Mesendoderm (in vitro differentiated cells): ENCODE results near the gene KIF20B. TPM values are rescaled to one million over a fixed set of nuclear protein-coding genes. Genes with fewer than 3 reads are reported as not detected.

Experiments used
- DNase-seq: peaks from one replicate; pipeline ENCODE4 v3.0.0; 2013
- H2AK5ac ChIP-seq: 2 replicates; pipeline ENCODE4 v1.6.1; 2013; ENCODE audit warnings: low read length, inconsistent platforms
- H2BK120ac ChIP-seq: 2 replicates; pipeline ENCODE4 v1.6.1; 2013; ENCODE audit warnings: low read depth, mild to moderate bottlenecking, low read length, moderate library complexity, mixed read lengths
- H2BK15ac ChIP-seq: replicated peaks from 2 replicates; pipeline ENCODE4 v1.6.1; 2013; ENCODE audit warnings: low read depth, mild to moderate bottlenecking, moderate library complexity
- H2BK5ac ChIP-seq: 2 replicates; pipeline ENCODE4 v1.6.1; 2013; ENCODE audit warnings: low read length, inconsistent platforms
- H3K18ac ChIP-seq: 2 replicates; pipeline ENCODE4 v1.6.1; 2013; ENCODE audit warnings: mild to moderate bottlenecking, low read length, mixed read lengths
- H3K23ac ChIP-seq: one replicate; pipeline ENCODE4 v1.6.1; 2013; ENCODE audit warnings: low read length
- H3K27ac ChIP-seq: 2 replicates; pipeline ENCODE4 v1.5.1; 2013; ENCODE audit warnings: low read depth, mild to moderate bottlenecking, inconsistent platforms, low read length, moderate library complexity
- H3K27me3 ChIP-seq: 2 replicates; pipeline ENCODE4 v1.6.1; 2013; ENCODE audit warnings: low read length, control low read depth, mild to moderate bottlenecking, inconsistent platforms; ENCODE audit not compliant: insufficient read depth, poor library complexity
- H3K36me3 ChIP-seq: 2 replicates; pipeline ENCODE4 v1.6.1; 2013; ENCODE audit warnings: low read length, inconsistent platforms; ENCODE audit not compliant: control insufficient read depth, insufficient read depth
- H3K4ac ChIP-seq: one replicate; pipeline ENCODE4 v1.6.1; 2013; ENCODE audit warnings: low read depth, mild to moderate bottlenecking, low read length, moderate library complexity
- H3K4me1 ChIP-seq: 2 replicates; pipeline ENCODE4 v1.6.1; 2013; ENCODE audit warnings: low read depth, low read length, inconsistent platforms; ENCODE audit not compliant: control insufficient read depth
- H3K4me2 ChIP-seq: 2 replicates; pipeline ENCODE4 v1.6.1; 2013; ENCODE audit warnings: low read length
- H3K4me3 ChIP-seq: 2 replicates; pipeline ENCODE4 v1.5.1; 2013; ENCODE audit warnings: mild to moderate bottlenecking, low read length
- H3K56ac ChIP-seq: one replicate; pipeline ENCODE4 v1.6.1; 2013; ENCODE audit warnings: low read length
- H3K79me1 ChIP-seq: 2 replicates; pipeline ENCODE4 v1.6.1; 2013; ENCODE audit warnings: low read length, inconsistent platforms
- H3K79me2 ChIP-seq: 2 replicates; pipeline ENCODE4 v1.6.1; 2013; ENCODE audit warnings: mild to moderate bottlenecking, low read length; ENCODE audit not compliant: control insufficient read depth, insufficient read depth
- H3K9ac ChIP-seq: 2 replicates; pipeline ENCODE4 v1.6.1; 2013; ENCODE audit warnings: low read length, inconsistent platforms
- H4K5ac ChIP-seq: one replicate; pipeline ENCODE4 v1.6.1; 2013; ENCODE audit warnings: low read length
- H4K8ac ChIP-seq: one replicate; pipeline ENCODE4 v1.6.1; 2013; ENCODE audit warnings: low read depth, mild to moderate bottlenecking, control low read depth, low read length, moderate library complexity
- WGBS: extraction: QIAGEN DNeasy Blood & Tissue Kit; methylation state at CpG from one replicate; pipeline ENCODE4 v1.1.7; 2013; ENCODE audit warnings: low lambda C conversion rate, missing lambda C conversion rate; ENCODE audit not compliant: insufficient coverage; ENCODE audit errors: extremely low coverage; 5-methylcytosine and 5-hydroxymethylcytosine counted together
- polyA plus RNA-seq, 2 experiments: library from polyadenylated mRNA; stranded (reverse); fragments of 200-250 nt; gene quantifications; one replicate each; pipeline ENCODE4 v1.2.3, GENCODE V29; 2013

Gene KIF20B, protein sequence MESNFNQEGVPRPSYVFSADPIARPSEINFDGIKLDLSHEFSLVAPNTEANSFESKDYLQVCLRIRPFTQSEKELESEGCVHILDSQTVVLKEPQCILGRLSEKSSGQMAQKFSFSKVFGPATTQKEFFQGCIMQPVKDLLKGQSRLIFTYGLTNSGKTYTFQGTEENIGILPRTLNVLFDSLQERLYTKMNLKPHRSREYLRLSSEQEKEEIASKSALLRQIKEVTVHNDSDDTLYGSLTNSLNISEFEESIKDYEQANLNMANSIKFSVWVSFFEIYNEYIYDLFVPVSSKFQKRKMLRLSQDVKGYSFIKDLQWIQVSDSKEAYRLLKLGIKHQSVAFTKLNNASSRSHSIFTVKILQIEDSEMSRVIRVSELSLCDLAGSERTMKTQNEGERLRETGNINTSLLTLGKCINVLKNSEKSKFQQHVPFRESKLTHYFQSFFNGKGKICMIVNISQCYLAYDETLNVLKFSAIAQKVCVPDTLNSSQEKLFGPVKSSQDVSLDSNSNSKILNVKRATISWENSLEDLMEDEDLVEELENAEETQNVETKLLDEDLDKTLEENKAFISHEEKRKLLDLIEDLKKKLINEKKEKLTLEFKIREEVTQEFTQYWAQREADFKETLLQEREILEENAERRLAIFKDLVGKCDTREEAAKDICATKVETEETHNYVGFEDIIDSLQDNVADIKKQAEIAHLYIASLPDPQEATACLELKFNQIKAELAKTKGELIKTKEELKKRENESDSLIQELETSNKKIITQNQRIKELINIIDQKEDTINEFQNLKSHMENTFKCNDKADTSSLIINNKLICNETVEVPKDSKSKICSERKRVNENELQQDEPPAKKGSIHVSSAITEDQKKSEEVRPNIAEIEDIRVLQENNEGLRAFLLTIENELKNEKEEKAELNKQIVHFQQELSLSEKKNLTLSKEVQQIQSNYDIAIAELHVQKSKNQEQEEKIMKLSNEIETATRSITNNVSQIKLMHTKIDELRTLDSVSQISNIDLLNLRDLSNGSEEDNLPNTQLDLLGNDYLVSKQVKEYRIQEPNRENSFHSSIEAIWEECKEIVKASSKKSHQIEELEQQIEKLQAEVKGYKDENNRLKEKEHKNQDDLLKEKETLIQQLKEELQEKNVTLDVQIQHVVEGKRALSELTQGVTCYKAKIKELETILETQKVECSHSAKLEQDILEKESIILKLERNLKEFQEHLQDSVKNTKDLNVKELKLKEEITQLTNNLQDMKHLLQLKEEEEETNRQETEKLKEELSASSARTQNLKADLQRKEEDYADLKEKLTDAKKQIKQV (N-terminal part only)
- 41.6 TPM for polyA plus RNA-seq (2013, experiment 1 of 2)
- 39.8 TPM for polyA plus RNA-seq (2013, experiment 2 of 2)

DNA sequence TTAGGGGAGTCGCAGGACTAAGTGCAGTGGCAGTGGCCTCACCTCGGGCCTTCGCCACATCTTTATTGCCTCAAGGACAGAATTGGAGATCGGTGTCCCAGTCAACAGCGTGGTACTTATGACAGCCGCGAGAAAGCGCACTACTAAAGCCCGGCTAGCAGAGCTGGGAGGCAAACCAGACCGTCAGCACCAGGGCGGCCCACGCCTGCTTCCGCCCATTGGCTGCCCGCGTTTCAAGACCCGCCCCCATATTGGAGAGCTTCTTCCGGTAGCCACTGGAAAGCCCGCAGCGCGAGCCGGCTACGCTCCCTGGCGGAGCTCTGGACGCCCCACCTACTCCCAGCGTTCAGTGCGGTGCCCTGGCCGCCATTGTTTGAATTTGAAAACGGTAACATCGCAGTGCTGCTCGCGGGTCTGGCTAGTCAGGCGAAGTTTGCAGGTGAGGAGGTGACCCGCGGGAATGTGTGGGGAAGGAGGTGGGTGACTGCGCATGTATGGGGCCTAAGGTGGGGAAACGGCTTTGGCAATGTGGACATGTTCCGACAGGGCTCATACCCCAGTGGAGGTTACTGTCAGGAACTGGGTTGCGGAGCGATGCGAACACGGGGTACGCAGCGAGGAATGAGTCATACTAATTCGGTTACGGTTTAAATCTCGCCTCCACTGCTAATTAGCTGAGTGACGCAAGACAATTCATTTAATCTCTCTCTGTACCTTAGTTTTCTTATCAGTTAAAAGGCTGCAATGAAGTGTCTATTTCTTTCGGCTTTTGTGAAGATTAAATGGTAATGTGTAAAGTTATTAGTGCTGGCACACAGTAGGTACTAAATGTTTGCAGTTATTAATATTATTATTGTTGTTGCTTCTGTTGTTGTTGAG lies at the start of gene KIF20B:
Gene KIF20B, plus strand, starts transcription at position 349 of the 879 bp plus-strand sequence. CDS start 3,705 bp downstream, outside the sequence.
- H3K27ac ChIP-seq: peak within 1 kb of the TSS; percentile 52
- peak within 1 kb of the TSS; percentile 2 for H3K4ac ChIP-seq
- H4K8ac ChIP-seq: no peak within 1 kb of the TSS
- H2BK120ac ChIP-seq: no peak within 1 kb of the TSS
- no peaks in the 10 kb centered on the region for H3K36me3 ChIP-seq
- H3K18ac ChIP-seq: no peak within 1 kb of the TSS
- H4K5ac ChIP-seq: no peak within 1 kb of the TSS
- no peaks in the 10 kb centered on the region for H3K79me1 ChIP-seq
- H3K79me2 ChIP-seq: peaks cover 36% of the 10 kb centered on the region
- H3K23ac ChIP-seq: peak within 1 kb of the TSS; percentile 90
- peak within 1 kb of the TSS; percentile 83 for H3K4me3 ChIP-seq
- no peaks in the 10 kb centered on the region for H3K4me1 ChIP-seq
- H3K4me2 ChIP-seq: peak within 1 kb of the TSS; percentile 38
- H3K27me3 ChIP-seq: no peaks in the 10 kb centered on the region
- DNase-seq: peak; percentile 99
- H3K56ac ChIP-seq: peak within 1 kb of the TSS; percentile 97
- no peak within 1 kb of the TSS for H2BK15ac ChIP-seq
- H2BK5ac ChIP-seq: peak within 1 kb of the TSS; percentile 71
- peak within 1 kb of the TSS; percentile 91 for H3K9ac ChIP-seq
- no CpG with 5 or more reads among the region's 48 CpGs for WGBS
- H2AK5ac ChIP-seq: no peak within 1 kb of the TSS

DNA sequence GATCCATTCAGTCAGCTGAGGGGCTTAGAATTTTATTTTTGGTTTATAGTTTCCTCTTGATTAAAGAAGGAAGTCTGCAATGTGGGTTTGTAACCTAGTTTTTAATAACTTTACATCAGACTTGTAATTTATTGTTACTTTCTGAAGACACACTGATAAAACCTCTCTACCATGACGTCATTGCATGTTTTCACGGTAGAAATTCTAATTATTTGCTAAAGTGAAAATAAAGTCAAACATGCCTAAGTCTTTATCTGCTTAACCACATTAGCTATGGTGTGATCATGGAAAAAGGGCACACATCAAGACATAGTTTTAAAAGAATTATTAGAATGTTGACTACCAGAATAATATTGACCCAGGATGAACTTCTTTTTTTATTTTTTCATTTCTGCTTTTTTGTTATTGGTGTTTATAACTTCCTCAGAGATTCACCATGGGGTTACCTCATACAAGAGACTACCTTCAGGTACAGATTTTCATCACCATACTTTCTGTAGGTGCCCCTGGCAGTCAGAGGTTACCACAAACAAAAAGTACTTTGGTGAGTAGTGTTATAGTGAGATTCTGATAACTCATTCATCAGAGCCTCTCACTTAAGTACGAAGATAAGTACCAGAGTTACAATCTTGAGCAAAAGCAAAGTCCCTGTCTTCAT lies 49.3 kb upstream of the KIF20B start:
- Histone ChIP-seq H3K27me3 (no peaks in the 10 kb centered on the region), H3K79me1 (no peaks in the 10 kb centered on the region), H3K4me3 (no peak overlapping the region), H3K9ac (no peak overlapping the region), H4K8ac (no peak overlapping the region), H3K27ac (no peak overlapping the region), H3K23ac (no peak overlapping the region), H3K56ac (no peak overlapping the region), H3K36me3 (no peaks in the 10 kb centered on the region), H2BK120ac (no peak overlapping the region), H3K18ac (no peak overlapping the region), H3K79me2 (no peaks in the 10 kb centered on the region), H3K4me2 (no peak overlapping the region), H3K4me1 (no peaks in the 10 kb centered on the region), H2AK5ac (no peak overlapping the region), H3K4ac (no peak overlapping the region), H2BK15ac (no peak overlapping the region), H2BK5ac (no peak overlapping the region), H4K5ac (no peak overlapping the region)
- no peak for DNase-seq
- WGBS: no CpG with 5 or more reads among the region's 3 CpGs

DNA sequence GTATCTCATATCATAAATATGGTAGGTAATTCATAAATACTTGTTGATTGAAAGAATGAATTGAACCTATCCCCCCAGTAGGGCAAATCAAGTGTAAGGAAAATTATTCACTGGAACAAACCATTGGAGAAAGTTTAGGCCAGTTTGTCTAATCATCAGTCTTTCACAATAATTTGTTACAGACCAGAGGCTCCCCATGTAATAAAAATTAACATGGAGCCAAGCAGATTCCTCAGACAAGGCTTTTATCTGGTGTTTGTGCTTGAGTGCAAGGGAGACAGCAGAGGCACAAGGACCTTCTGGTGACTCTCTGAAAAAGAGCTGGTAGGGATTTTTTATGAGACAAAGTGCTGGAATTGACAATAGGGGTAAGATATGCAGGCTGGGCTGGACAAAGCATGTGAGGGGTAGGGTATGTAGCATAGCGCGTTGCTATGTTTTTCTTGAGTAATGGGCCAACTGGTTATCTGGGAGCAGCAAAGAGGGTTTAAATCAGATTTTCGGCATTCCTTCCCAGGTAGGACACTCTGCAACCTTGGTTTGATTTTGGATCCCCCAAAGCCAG lies 48.5 kb upstream of the KIF20B start:
- Histone ChIP-seq H4K8ac (no peak overlapping the region), H2AK5ac (no peak overlapping the region), H3K4ac (no peak overlapping the region), H3K79me2 (no peaks in the 10 kb centered on the region), H3K4me1 (no peaks in the 10 kb centered on the region), H2BK15ac (no peak overlapping the region), H3K36me3 (no peaks in the 10 kb centered on the region), H3K23ac (no peak overlapping the region), H3K4me2 (no peak overlapping the region), H2BK5ac (no peak overlapping the region), H4K5ac (no peak overlapping the region), H3K9ac (no peak overlapping the region), H3K56ac (no peak overlapping the region), H2BK120ac (no peak overlapping the region), H3K4me3 (no peak overlapping the region), H3K27ac (no peak overlapping the region), H3K27me3 (no peaks in the 10 kb centered on the region), H3K18ac (no peak overlapping the region), H3K79me1 (no peaks in the 10 kb centered on the region)
- no CpG with 5 or more reads among the region's 3 CpGs for WGBS
- no peak for DNase-seq

DNA sequence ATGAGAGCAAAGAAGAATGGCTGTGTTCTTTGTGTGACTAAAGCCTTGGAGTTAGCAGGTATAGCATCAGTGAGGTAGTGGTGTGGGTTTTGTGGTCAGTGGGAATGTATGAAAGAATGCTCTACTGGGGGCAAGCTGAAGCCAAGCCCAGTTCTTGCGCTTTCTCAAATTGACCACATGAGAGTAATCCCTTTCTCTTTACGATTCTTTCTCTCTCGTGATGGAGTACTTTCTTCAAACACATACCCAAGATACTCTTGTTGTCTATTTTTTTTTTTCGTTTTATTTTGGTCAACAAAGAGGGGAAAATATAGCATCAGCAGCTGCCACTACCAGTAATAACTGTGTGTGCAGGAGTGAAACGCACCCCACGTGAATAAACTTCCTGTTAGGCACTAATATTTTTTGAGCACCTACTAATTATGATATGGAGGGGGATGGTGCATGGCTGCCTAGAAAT lies 48.0 kb upstream of the KIF20B start:
- H4K5ac ChIP-seq: no peak overlapping the region
- DNase-seq: no peak
- H3K27me3 ChIP-seq: no peaks in the 10 kb centered on the region
- H2BK15ac ChIP-seq: no peak overlapping the region
- no peak overlapping the region for H2BK5ac ChIP-seq
- H3K23ac ChIP-seq: no peak overlapping the region
- no peak overlapping the region for H4K8ac ChIP-seq
- no peak overlapping the region for H2BK120ac ChIP-seq
- no peak overlapping the region for H3K9ac ChIP-seq
- H3K27ac ChIP-seq: no peak overlapping the region
- no peak overlapping the region for H3K56ac ChIP-seq
- H3K79me2 ChIP-seq: no peaks in the 10 kb centered on the region
- no peaks in the 10 kb centered on the region for H3K79me1 ChIP-seq
- no peaks in the 10 kb centered on the region for H3K4me1 ChIP-seq
- no peak overlapping the region for H3K4me2 ChIP-seq
- H3K36me3 ChIP-seq: no peaks in the 10 kb centered on the region
- H3K18ac ChIP-seq: no peak overlapping the region
- no peak overlapping the region for H3K4me3 ChIP-seq
- H2AK5ac ChIP-seq: no peak overlapping the region
- WGBS: no CpG with 5 or more reads among the region's 6 CpGs
- H3K4ac ChIP-seq: no peak overlapping the region
